Articular chondrocyte of knee joint (primary cell): Measurements from ENCODE around the gene VPS35L. TPM values are rescaled to one million over a fixed set of nuclear protein-coding genes. Genes with fewer than 3 reads are reported as not detected.

Experiments used
- total RNA-seq: library from RNA; depleted of rRNA; stranded (reverse); fragments of >200 nt; gene quantifications from 2 replicates; pipeline ENCODE4 v1.2.3, GENCODE V29; 2012

Gene VPS35L, protein sequence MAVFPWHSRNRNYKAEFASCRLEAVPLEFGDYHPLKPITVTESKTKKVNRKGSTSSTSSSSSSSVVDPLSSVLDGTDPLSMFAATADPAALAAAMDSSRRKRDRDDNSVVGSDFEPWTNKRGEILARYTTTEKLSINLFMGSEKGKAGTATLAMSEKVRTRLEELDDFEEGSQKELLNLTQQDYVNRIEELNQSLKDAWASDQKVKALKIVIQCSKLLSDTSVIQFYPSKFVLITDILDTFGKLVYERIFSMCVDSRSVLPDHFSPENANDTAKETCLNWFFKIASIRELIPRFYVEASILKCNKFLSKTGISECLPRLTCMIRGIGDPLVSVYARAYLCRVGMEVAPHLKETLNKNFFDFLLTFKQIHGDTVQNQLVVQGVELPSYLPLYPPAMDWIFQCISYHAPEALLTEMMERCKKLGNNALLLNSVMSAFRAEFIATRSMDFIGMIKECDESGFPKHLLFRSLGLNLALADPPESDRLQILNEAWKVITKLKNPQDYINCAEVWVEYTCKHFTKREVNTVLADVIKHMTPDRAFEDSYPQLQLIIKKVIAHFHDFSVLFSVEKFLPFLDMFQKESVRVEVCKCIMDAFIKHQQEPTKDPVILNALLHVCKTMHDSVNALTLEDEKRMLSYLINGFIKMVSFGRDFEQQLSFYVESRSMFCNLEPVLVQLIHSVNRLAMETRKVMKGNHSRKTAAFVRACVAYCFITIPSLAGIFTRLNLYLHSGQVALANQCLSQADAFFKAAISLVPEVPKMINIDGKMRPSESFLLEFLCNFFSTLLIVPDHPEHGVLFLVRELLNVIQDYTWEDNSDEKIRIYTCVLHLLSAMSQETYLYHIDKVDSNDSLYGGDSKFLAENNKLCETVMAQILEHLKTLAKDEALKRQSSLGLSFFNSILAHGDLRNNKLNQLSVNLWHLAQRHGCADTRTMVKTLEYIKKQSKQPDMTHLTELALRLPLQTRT
- 75.9 TPM in 2 replicates for total RNA-seq

GRCh38 chr16:19555186-19555937 is at the start of gene VPS35L:
Gene VPS35L (plus strand): TSS chr16:19555703. CDS start chr16:19555730, 27 bp downstream.

GRCh38 chr16:19521471-19522396 is 33.8 kb upstream of the VPS35L start, which contains the start of gene GDE1:
Gene GDE1 (minus strand): TSS chr16:19522098. CDS start chr16:19521964, 134 bp downstream.

DNA sequence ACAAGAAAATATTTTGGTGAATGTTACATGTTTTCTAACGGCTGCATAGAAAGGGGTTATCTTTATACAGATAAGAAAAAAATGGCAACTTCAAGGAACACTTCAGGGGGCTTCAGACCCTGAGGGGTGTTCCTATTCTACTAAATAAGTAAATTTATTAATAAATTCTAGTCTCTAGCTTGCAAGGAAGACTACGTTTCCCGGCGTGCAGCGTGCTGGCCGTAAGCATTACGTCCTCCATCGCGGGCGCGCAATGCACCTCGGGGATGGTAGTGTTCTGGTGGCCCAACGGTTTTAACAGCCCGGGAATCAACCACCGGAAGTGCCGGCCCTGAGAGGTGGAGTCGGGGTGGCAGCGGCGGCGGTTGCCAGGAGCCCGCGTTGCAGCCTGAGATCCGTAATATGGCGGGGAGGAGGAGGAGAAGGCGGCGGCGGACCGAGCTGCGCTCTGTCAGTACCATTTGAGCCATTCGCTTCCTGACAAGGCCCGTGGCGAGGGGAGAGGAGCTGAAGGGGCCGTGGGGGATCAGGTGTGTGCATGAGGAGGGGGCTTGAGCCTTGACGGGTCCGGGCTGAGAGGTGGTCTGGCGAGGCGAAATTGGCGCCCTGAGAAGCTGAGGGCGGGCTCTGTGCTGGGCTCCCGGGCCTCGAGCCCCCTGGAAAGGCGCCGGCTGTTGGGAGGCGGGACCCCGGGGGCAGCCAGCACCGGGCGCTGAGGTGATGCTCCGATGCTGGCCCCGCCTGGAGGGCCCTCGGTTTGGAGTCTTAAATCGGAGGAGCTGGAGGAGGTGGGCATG is 31.7 kb upstream of the VPS35L start, which contains the start of gene CCP110:
CCP110 (plus strand) TSS at position 384 of the 797 bp plus-strand sequence. CDS start 3,940 bp downstream, outside the sequence.

GRCh38 chr16:19717741-19718623 is 162.5 kb downstream of the VPS35L start, which contains the start of the genes IQCK and KNOP1:
Gene IQCK (plus strand): TSS chr16:19718271. CDS start chr16:19718307, 36 bp downstream.
Gene KNOP1 (minus strand): TSS chr16:19718227. CDS start chr16:19715035, 3,192 bp downstream.

Other genes starting within 250 kb of the VPS35L start
- not detected in 2 replicates for gene TMC5, start 137.8 kb upstream of the VPS35L start, total RNA-seq
- gene GDE1, start 33.6 kb upstream of the VPS35L start, total RNA-seq: 70.0 and 76.9 TPM in 2 replicates
- gene CCP110, start 31.8 kb upstream of the VPS35L start, total RNA-seq: 16.1 and 16.5 TPM in 2 replicates
- gene KNOP1, start 162.5 kb downstream of the VPS35L start, total RNA-seq: 7.1 and 11.2 TPM in 2 replicates
- gene IQCK, start 162.6 kb downstream of the VPS35L start, total RNA-seq: 8.5 and 13.1 TPM in 2 replicates